GM12878 (cell line): ENCODE results near the gene LSAMP. TPM values are rescaled to one million over a fixed set of nuclear protein-coding genes. Genes with fewer than 3 reads are reported as not detected.
A peak's percentile ranks its signal among the peaks of the same experiment; 100 is the strongest.
"Not testable (repeated sequence)": the region's sequence is repeated elsewhere in the genome, so short reads cannot be mapped to it uniquely, and the experiment has no call there.

ENCODE experiments used
- ATAC-seq: fragments of 200-7000 bp; cut with Tn5 transposase; 3 replicates; pipeline ENCODE4 v1.9.1; 2020; ENCODE audit warnings: mild to moderate bottlenecking, moderate library complexity
- BruUV-seq: library from RNA; stranded (reverse); fragments of 400-500 nt; replicated peaks from 2 replicates; lab custom pipeline; 2021; lab: Mats Ljungman, UMichigan
- CTCF ChIA-PET: fragments of 300-600 bp; sonication (Branson Sonifier 250); formaldehyde crosslinking; extraction: SDS; loops from one replicate; lab custom pipeline; 2021; ENCODE audit warnings: inconsistent platforms; lab: Yijun Ruan, JAX
- POLR2A ChIA-PET: fragments of 350-600 bp; formaldehyde crosslinking; extraction: SDS; loops from one replicate; lab custom pipeline; 2021; ENCODE audit warnings: inconsistent platforms; lab: Charles Lee
- RAD21 ChIA-PET: fragments of 300-600 bp; sonication (Branson Sonifier 250); formaldehyde crosslinking; loops from one replicate; lab custom pipeline; 2023; ENCODE audit warnings: antibody characterized with exemption; ENCODE audit not compliant: unreplicated experiment; lab: Charles Lee
- SMC1A ChIA-PET: fragments of 300-600 bp; sonication (Branson Sonifier 250); formaldehyde crosslinking; loops from one replicate; lab custom pipeline; 2023; ENCODE audit not compliant: unreplicated experiment, uncharacterized antibody; lab: Charles Lee
- DNase-seq: peaks from one replicate; pipeline ENCODE4 v3.0.0-alpha.2; 2011; ENCODE audit warnings: low read depth, low spot score
- FAIRE-seq: peaks from 3 replicates; lab custom pipeline; 2011; peaks lifted over from hg19 to GRCh38; lab: Jason Lieb, UNC
- H2AFZ ChIP-seq: 2 replicates; pipeline ENCODE4 v1.6.0; 2011; ENCODE audit warnings: low read depth, low read length, control low read depth; ENCODE audit not compliant: control insufficient read depth
- H3K27ac ChIP-seq: 2 replicates; pipeline ENCODE4 v1.5.1; 2011; ENCODE audit warnings: control low read depth; ENCODE audit not compliant: control insufficient read depth, insufficient read depth
- H3K27me3 ChIP-seq, 2 experiments: replicated peaks in 1 of 2; 2 replicates each; pipeline versions ENCODE4 v1.6.0 to v1.6.1; 2011; ENCODE audit warnings: low read length in 1 of 2; ENCODE audit not compliant: control insufficient read depth in 2 of 2, insufficient read depth in 2 of 2
- H3K36me3 ChIP-seq, 2 experiments: 2 replicates each; pipeline ENCODE4 v1.5.1; 2011; ENCODE audit warnings: low read length in 1 of 2; ENCODE audit not compliant: control insufficient read depth in 2 of 2, insufficient read depth in 2 of 2
- H3K4me1 ChIP-seq: 2 replicates; pipeline ENCODE4 v1.6.1; 2011; ENCODE audit warnings: mild to moderate bottlenecking, low read length, moderate library complexity, mixed read lengths; ENCODE audit not compliant: control insufficient read depth, insufficient read depth
- H3K4me2 ChIP-seq: 2 replicates; pipeline ENCODE4 v1.6.0; 2011; ENCODE audit warnings: control low read depth; ENCODE audit not compliant: control insufficient read depth, insufficient read depth
- H3K4me3 ChIP-seq: fragments of 200-600 bp; sonication (generic); 2 replicates; pipeline ENCODE4 v1.5.1; 2016
- H3K79me2 ChIP-seq: 2 replicates; pipeline ENCODE4 v1.6.0; 2011; ENCODE audit warnings: low read length; ENCODE audit not compliant: control insufficient read depth, insufficient read depth
- H3K9ac ChIP-seq: 2 replicates; pipeline ENCODE4 v1.8.0; 2011; ENCODE audit warnings: low read length, control low read depth, mixed read lengths; ENCODE audit not compliant: control insufficient read depth, insufficient read depth
- H3K9me3 ChIP-seq: replicated peaks from 3 replicates; pipeline ENCODE4 v1.5.1; 2011; ENCODE audit warnings: mild to moderate bottlenecking, low read length; ENCODE audit not compliant: control insufficient read depth, insufficient read depth
- H4K20me1 ChIP-seq: 2 replicates; pipeline ENCODE4 v1.6.0; 2011; ENCODE audit not compliant: control insufficient read depth, insufficient read depth
- EGR1 ChIP-seq, 2 experiments: IDR thresholded peaks; 1 replicate in 1 of 2; 2 replicates in 1 of 2; pipeline ENCODE4 v1.6.1; 2011 to 2012; ENCODE audit warnings: low read depth in 2 of 2, low read length in 2 of 2, borderline replicate concordance in 1 of 2, mild to moderate bottlenecking in 1 of 2, moderate library complexity in 1 of 2
- FOS ChIP-seq: IDR thresholded peaks from 3 replicates; pipeline ENCODE4 v1.6.1; 2011; ENCODE audit warnings: borderline replicate concordance; ENCODE audit not compliant: insufficient read length; ENCODE audit errors: extremely low read depth
- KDM1A ChIP-seq: fragments of 200-600 bp; sonication (generic); IDR thresholded peaks from 2 replicates; pipeline ENCODE4 v1.6.1; 2016; ENCODE audit warnings: borderline replicate concordance
- MEF2A ChIP-seq: IDR thresholded peaks from 2 replicates; pipeline ENCODE4 v1.6.1; 2011; ENCODE audit warnings: low read depth, mild to moderate bottlenecking, low read length, moderate library complexity; ENCODE audit not compliant: insufficient read depth
- NRF1 ChIP-seq: conservative IDR thresholded peaks from 2 replicates; pipeline ENCODE4 v1.6.1; 2011; ENCODE audit warnings: mild to moderate bottlenecking, low read depth, low read length, improper control_type of control experiment
- PML ChIP-seq: IDR thresholded peaks from 2 replicates; pipeline ENCODE4 v1.6.1; 2012; ENCODE audit warnings: low read length, inconsistent platforms
- RCOR1 ChIP-seq: conservative IDR thresholded peaks from 2 replicates; pipeline ENCODE4 v1.6.1; 2012; ENCODE audit warnings: low read depth, low read length, improper control_type of control experiment
- WGBS: methylation state at CpG from one replicate; pipeline ENCODE4 v1.1.6; 2016; ENCODE audit warnings: low lambda C conversion rate; ENCODE audit not compliant: insufficient replicate concordance, insufficient coverage; ENCODE audit errors: missing lambda C conversion rate; 5-methylcytosine and 5-hydroxymethylcytosine counted together
- in situ Hi-C: fragments of 300-500 bp; cut with MboI; formaldehyde crosslinking; loops from 9 replicates; pipeline ENCODE4 v1.14.3; 2018; ENCODE audit warnings: mixed read lengths
- intact Hi-C: fragments of 100-400 bp; cut with micrococcal nuclease; formaldehyde crosslinking; loops from one replicate; pipeline ENCODE4 v1.14.2; 2022; ENCODE audit not compliant: unreplicated experiment
- polyA plus RNA-seq, 11 experiments: library from polyadenylated mRNA; depleted of rRNA in 4 of 11; unstranded in 6 of 11; stranded (reverse) in 5 of 11; fragments of >200 nt; fragmentation: Nextera tagmentation in 4 of 11; fragmentation: Illumina TruSeq in 1 of 11; extraction: Ambion mirVana in 4 of 11; extraction: Trizol in 1 of 11; gene quantifications; 1 replicate in 1 of 11; 2 replicates in 10 of 11; pipeline versions ENCODE4 v1.2.1 to v1.2.3, GENCODE V29; 2011 to 2016; ENCODE audit warnings: inconsistent platforms in 2 of 11, missing spikeins in 2 of 11, low read depth in 1 of 11
- total RNA-seq, 4 experiments: library from RNA; depleted of rRNA in 3 of 4; stranded (reverse); fragments of >200 nt in 3 of 4; fragmentation: Illumina TruSeq in 1 of 4; extraction: Trizol in 1 of 4; gene quantifications; 2 replicates each; pipeline versions ENCODE4 v1.2.1 to v1.2.3, GENCODE V29; 2013 to 2021

The LSAMP gene
- total and polyA plus RNA-seq, 10 of the 15 experiments (the other 5 are each of a cell fraction or from before 2014, with no cell fraction given), result 2.0 to 12.7 (median 6.5) TPM

GRCh38 chr3:115783938-115784738 is 661.1 kb downstream of the LSAMP start (continued):
- TF ChIP-seq NRF1 (peak; percentile 37; the same call in 1 of the 2 replicates), PML (no peak), EGR1 (IDR thresholded peaks at IDR 0.05; ENCODE audit: borderline replicate concordance in 1 of 2, low read depth in 2 of 2, low read length in 2 of 2) (peak in 1 of 2 experiments; percentile 66; a peak in 2 of 3 replicates), MEF2A (no peak), KDM1A (no peak), FOS (no peak), RCOR1 (no peak)

- intact Hi-C loops, FAIRE-seq, ATAC-seq, DNase-seq, H3K9ac ChIP-seq, POLR2A ChIA-PET, H2AFZ ChIP-seq, H3K9me3 ChIP-seq, H4K20me1 ChIP-seq, H3K4me3 ChIP-seq, H3K4me1 ChIP-seq, H3K27me3 ChIP-seq, H3K27ac ChIP-seq, H3K79me2 ChIP-seq, BruUV-seq, H3K36me3 ChIP-seq: not testable (repeated sequence)
- ChIA-PET CTCF (interaction anchor here (0.8 to 4.8 kb wide), 16 partner anchors 11 to 956 kb away, joined by 3 to 25 read pairs (median 4); no protein-coding TSS in a partner anchor), SMC1A (interaction anchor here (0.8 to 2.7 kb wide), 8 partner anchors 14 to 566 kb away, joined by 3 to 12 read pairs (median 4); no protein-coding TSS in a partner anchor), RAD21 (interaction anchor here (0.6 to 1.7 kb wide), 11 partner anchors 12 to 741 kb away, joined by 3 to 6 read pairs (median 3); no protein-coding TSS in a partner anchor)
- peak overlapping the region; percentile 78 for H3K4me2 ChIP-seq
- in situ Hi-C loops, result loop anchor here (10.0 kb wide), 1 partner anchor 559 kb away; no protein-coding TSS in a partner anchor
- WGBS, result 80% methylated on average over 13 of the region's 13 CpGs
These were observed 661.9 kb downstream of the LSAMP start for GRCh38 chr3:115783426-115783825.
